ENCODE results near the gene RILPL2. TPM values are rescaled to one million over a fixed set of nuclear protein-coding genes. Genes with fewer than 3 reads are reported as not detected.

RILPL2 gene
- total RNA-seq, 5 donors from 2014 or later (not counting 1 experiment from before 2014, with no cell fraction given) = 6.0 to 10.2 (median 7.1) TPM

- POLR2A ChIA-PET = interaction anchor here in 1 of 2 donors (0.6 kb wide), 1 partner anchor 16 kb away, joined by 11 read pairs; no protein-coding TSS in a partner anchor
- Histone ChIP-seq H3K4me3 (ENCODE audit: control insufficient read depth in 1 of 2, extremely low read depth in 1 of 2, low read length in 1 of 2) (no peak overlapping the region), H3K4me1 (ENCODE audit: control insufficient read depth in 1 of 2, extremely low read depth in 1 of 2, insufficient read depth in 2 of 2, low read length in 2 of 2) (peaks cover 0 to 4% of the 10 kb centered on the region in 2 experiments), H3K36me3 (ENCODE audit: control insufficient read depth in 2 of 2, extremely low read depth in 1 of 2, insufficient read depth in 1 of 2, low read length in 1 of 2) (peaks cover 31 to 62% of the 10 kb centered on the region in 2 donors), H3K27me3 (replicated peaks in 1 of 2; ENCODE audit: control insufficient read depth in 2 of 2, extremely low read depth in 1 of 2, insufficient read depth in 2 of 2, low read length in 1 of 2) (no peaks in the 10 kb centered on the region), H3K27ac (ENCODE audit: low read length) (no peak overlapping the region), H3K9me3 (no peaks in the 10 kb centered on the region)
- WGBS (ENCODE audit: insufficient coverage) = 100% methylated on average over 3 of the region's 15 CpGs
- Mint-ChIP-seq H3K27ac (peak overlapping the region in 1 of 2 donors; percentile 17), H3K27me3 (no peaks in the 10 kb centered on the region), H3K36me3 (peaks cover 27% of the 10 kb centered on the region), H3K4me3 (no peak overlapping the region), H3K9me3 (no peaks in the 10 kb centered on the region), H3K4me1 (peaks cover 0 to 9% (median 0%) of the 10 kb centered on the region in 3 donors)
- DNase-seq = no peak
- CTCF ChIA-PET = interaction anchor here in 1 of 2 donors (0.6 kb wide), 1 partner anchor 56 kb away, joined by 6 read pairs; the partner anchor contains the start of gene SNRNP35
- no peak for ATAC-seq (replicated peaks in 1 of 4)
Measured at GRCh38 chr12:123401753-123402683, 34.5 kb downstream of the RILPL2 start.

DNA sequence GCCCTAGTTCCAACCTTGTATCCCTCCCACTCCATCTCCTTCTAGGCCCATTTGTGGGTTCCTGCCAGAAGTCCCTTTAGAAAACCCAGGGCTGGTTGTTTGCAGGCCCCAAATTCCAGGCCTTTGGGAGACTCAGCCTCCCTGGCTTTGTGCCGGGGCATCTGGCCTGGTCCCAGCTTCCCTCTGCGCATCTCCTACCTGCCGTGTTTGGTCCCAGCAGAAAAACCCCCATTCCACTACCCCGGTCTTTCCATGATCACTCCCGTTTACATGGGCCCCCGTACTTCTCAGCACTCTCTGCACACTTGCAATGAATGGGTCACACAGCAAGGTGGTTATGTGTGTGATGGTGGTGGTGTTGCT lies 37.2 kb downstream of the RILPL2 start:
- Mint-ChIP-seq H3K36me3 (peaks cover 39% of the 10 kb centered on the region), H3K27ac (peak overlapping the region in 1 of 2 donors; percentile 37), H3K4me3 (no peak overlapping the region), H3K4me1 (peaks cover 7 to 15% (median 7%) of the 10 kb centered on the region in 3 donors), H3K9me3 (no peaks in the 10 kb centered on the region), H3K27me3 (no peaks in the 10 kb centered on the region)
- H3K27me3 ChIP-seq (replicated peaks in 1 of 2; ENCODE audit: control insufficient read depth in 2 of 2, extremely low read depth in 1 of 2, insufficient read depth in 2 of 2, low read length in 1 of 2) = no peaks in the 10 kb centered on the region
- H3K9me3 ChIP-seq = no peaks in the 10 kb centered on the region
- peaks cover 21 to 66% of the 10 kb centered on the region in 2 donors for H3K36me3 ChIP-seq (ENCODE audit: control insufficient read depth in 2 of 2, extremely low read depth in 1 of 2, insufficient read depth in 1 of 2, low read length in 1 of 2)
- ChIA-PET POLR2A (no interaction called here), CTCF (no interaction called here)
- WGBS (ENCODE audit: insufficient coverage) = 100% methylated on average over 1 of the region's 6 CpGs
- no peak overlapping the region for H3K27ac ChIP-seq (ENCODE audit: low read length)
- no peak overlapping the region for H3K4me3 ChIP-seq (ENCODE audit: control insufficient read depth in 1 of 2, extremely low read depth in 1 of 2, low read length in 1 of 2)
- DNase-seq (no peak), ATAC-seq (replicated peaks in 1 of 4) (no peak)
- H3K4me1 ChIP-seq (ENCODE audit: control insufficient read depth in 1 of 2, extremely low read depth in 1 of 2, insufficient read depth in 2 of 2, low read length in 2 of 2) = peaks cover 0 to 4% of the 10 kb centered on the region in 2 experiments

DNA sequence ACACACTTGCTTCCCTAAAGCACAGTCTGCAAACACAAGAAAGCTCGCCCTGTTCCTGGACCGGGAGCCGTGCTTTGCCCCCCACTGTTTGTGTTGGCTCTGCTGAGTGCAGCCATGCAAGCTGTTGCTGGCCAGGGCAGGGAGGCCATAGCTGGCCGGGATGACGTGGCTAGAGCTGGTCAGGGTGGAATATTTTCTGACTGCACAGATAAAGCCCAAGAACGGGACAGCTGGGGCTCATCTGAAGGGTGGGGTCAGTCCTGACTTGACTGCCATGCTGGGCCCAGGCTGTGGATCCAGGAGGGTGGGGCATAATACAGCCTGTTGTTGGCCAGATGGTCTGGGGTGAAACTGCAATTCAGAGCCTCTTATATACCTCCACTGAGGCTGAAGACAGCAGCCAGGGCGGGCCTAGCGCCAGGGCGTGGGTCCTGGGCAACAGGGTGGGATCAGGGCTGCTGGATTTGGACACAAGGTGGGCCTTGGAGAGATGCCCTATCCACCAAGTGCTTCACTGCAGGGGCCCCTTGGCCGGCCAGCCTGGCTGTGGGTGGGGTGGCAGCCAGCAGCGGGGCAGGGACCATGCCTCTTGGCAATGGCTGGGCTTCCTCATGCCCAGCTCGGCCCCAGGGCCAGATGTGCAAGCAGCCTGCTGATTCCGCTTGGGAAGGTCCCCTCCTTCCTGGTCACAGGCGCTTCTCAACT lies 37.8 kb downstream of the RILPL2 start:
- ChIA-PET CTCF (no interaction called here), POLR2A (no interaction called here)
- Mint-ChIP-seq H3K27ac (no peak overlapping the region), H3K9me3 (no peaks in the 10 kb centered on the region), H3K4me1 (peaks cover 7 to 15% (median 7%) of the 10 kb centered on the region in 3 donors), H3K27me3 (no peaks in the 10 kb centered on the region), H3K4me3 (no peak overlapping the region), H3K36me3 (peaks cover 33% of the 10 kb centered on the region)
- WGBS (ENCODE audit: insufficient coverage) = 96% methylated on average over 12 of the region's 14 CpGs
- Histone ChIP-seq H3K36me3 (ENCODE audit: control insufficient read depth in 2 of 2, extremely low read depth in 1 of 2, insufficient read depth in 1 of 2, low read length in 1 of 2) (peaks cover 19 to 61% of the 10 kb centered on the region in 2 donors), H3K27ac (ENCODE audit: low read length) (no peak overlapping the region), H3K27me3 (replicated peaks in 1 of 2; ENCODE audit: control insufficient read depth in 2 of 2, extremely low read depth in 1 of 2, insufficient read depth in 2 of 2, low read length in 1 of 2) (no peaks in the 10 kb centered on the region), H3K4me1 (ENCODE audit: control insufficient read depth in 1 of 2, extremely low read depth in 1 of 2, insufficient read depth in 2 of 2, low read length in 2 of 2) (peaks cover 0 to 4% of the 10 kb centered on the region in 2 experiments), H3K9me3 (no peaks in the 10 kb centered on the region), H3K4me3 (ENCODE audit: control insufficient read depth in 1 of 2, extremely low read depth in 1 of 2, low read length in 1 of 2) (no peak overlapping the region)
- DNase-seq (no peak), ATAC-seq (replicated peaks in 1 of 4) (no peak)

DNA sequence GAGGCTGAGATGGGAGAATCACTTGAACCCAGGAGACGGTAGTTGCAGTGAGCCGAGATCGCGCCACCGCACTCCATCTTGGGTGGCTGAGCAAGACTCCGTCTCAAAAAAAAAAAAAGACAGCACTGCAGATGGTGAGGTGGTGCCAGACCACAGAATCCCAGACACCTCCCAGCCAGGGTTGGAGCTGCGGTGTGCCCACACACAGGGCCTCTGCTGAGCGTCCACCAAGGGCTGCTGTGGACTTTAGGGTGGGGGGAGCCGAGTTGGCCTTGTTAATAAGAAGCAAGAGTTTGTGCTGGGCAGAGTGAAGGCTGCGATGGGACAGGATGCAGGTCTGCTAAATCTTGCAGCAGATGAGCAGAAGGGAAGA lies 38.3 kb downstream of the RILPL2 start:
- Histone ChIP-seq H3K27me3 (replicated peaks in 1 of 2; ENCODE audit: control insufficient read depth in 2 of 2, extremely low read depth in 1 of 2, insufficient read depth in 2 of 2, low read length in 1 of 2) (no peaks in the 10 kb centered on the region), H3K36me3 (ENCODE audit: control insufficient read depth in 2 of 2, extremely low read depth in 1 of 2, insufficient read depth in 1 of 2, low read length in 1 of 2) (peaks cover 19 to 56% of the 10 kb centered on the region in 2 donors), H3K4me3 (ENCODE audit: control insufficient read depth in 1 of 2, extremely low read depth in 1 of 2, low read length in 1 of 2) (no peak overlapping the region), H3K27ac (ENCODE audit: low read length) (no peak overlapping the region), H3K9me3 (no peaks in the 10 kb centered on the region), H3K4me1 (ENCODE audit: control insufficient read depth in 1 of 2, extremely low read depth in 1 of 2, insufficient read depth in 2 of 2, low read length in 2 of 2) (peaks cover 0 to 4% of the 10 kb centered on the region in 2 experiments)
- ATAC-seq (replicated peaks in 1 of 4) = no peak
- Mint-ChIP-seq H3K27ac (no peak overlapping the region), H3K9me3 (no peaks in the 10 kb centered on the region), H3K4me3 (no peak overlapping the region), H3K27me3 (no peaks in the 10 kb centered on the region), H3K36me3 (peaks cover 28% of the 10 kb centered on the region), H3K4me1 (peaks cover 7 to 18% (median 9%) of the 10 kb centered on the region in 3 donors)
- WGBS (ENCODE audit: insufficient coverage) = 100% methylated on average over 2 of the region's 10 CpGs
- DNase-seq = no peak
- CTCF ChIA-PET = no interaction called here
- POLR2A ChIA-PET = no interaction called here

DNA sequence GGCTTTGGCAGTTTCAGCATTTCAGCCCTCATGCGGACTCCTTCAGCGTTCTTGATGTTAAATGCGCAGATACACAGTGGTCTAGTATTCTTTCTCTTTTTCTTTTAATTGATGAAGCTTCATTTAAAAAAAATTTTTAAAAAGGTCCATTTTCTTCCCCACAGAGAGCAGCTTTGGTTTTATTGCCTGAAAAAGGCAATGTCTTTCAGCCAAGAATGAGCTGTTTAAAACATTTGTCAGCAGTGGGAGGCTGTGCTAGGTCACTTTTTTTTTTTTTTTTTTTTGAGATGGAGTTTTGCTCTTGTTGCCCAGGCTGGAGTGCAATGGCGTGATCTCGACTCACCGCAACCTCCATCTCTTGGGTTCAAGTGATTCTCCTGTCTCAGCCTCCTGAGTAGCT lies 39.1 kb downstream of the RILPL2 start:
- CTCF ChIA-PET = interaction anchor here (0.6 to 0.7 kb wide), 3 partner anchors 31 to 135 kb away, joined by 3 to 7 read pairs (median 4); no protein-coding TSS in a partner anchor
- peaks cover 16 to 52% of the 10 kb centered on the region in 2 donors for H3K36me3 ChIP-seq (ENCODE audit: control insufficient read depth in 2 of 2, extremely low read depth in 1 of 2, insufficient read depth in 1 of 2, low read length in 1 of 2)
- H3K27me3 Mint-ChIP-seq = no peaks in the 10 kb centered on the region
- H3K9me3 ChIP-seq = no peaks in the 10 kb centered on the region
- peaks cover 0 to 4% of the 10 kb centered on the region in 2 experiments for H3K4me1 ChIP-seq (ENCODE audit: control insufficient read depth in 1 of 2, extremely low read depth in 1 of 2, insufficient read depth in 2 of 2, low read length in 2 of 2)
- no peak overlapping the region for H3K4me3 ChIP-seq (ENCODE audit: control insufficient read depth in 1 of 2, extremely low read depth in 1 of 2, low read length in 1 of 2)
- peaks cover 27% of the 10 kb centered on the region for H3K36me3 Mint-ChIP-seq
- DNase-seq (no peak), ATAC-seq (replicated peaks in 1 of 4) (no peak)
- no peaks in the 10 kb centered on the region for H3K9me3 Mint-ChIP-seq
- H3K27ac Mint-ChIP-seq = no peak overlapping the region
- H3K4me3 Mint-ChIP-seq = no peak overlapping the region
- WGBS (ENCODE audit: insufficient coverage) = no CpG with 5 or more reads among the region's 6 CpGs
- H3K27ac ChIP-seq (ENCODE audit: low read length) = no peak overlapping the region
- H3K27me3 ChIP-seq (replicated peaks in 1 of 2; ENCODE audit: control insufficient read depth in 2 of 2, extremely low read depth in 1 of 2, insufficient read depth in 2 of 2, low read length in 1 of 2) = no peaks in the 10 kb centered on the region
- H3K4me1 Mint-ChIP-seq = peaks cover 7 to 19% (median 12%) of the 10 kb centered on the region in 3 donors
- POLR2A ChIA-PET = interaction anchor here in 1 of 2 donors (0.6 kb wide), 1 partner anchor 161 kb away, joined by 4 read pairs; no protein-coding TSS in a partner anchor

GRCh38 chr12:123396954-123397353 lies 39.5 kb downstream of the RILPL2 start:
- Mint-ChIP-seq H3K4me3 (no peak overlapping the region), H3K9me3 (no peaks in the 10 kb centered on the region), H3K27me3 (no peaks in the 10 kb centered on the region), H3K4me1 (peaks cover 7 to 20% (median 15%) of the 10 kb centered on the region in 3 donors), H3K27ac (no peak overlapping the region), H3K36me3 (peaks cover 25% of the 10 kb centered on the region)
- Histone ChIP-seq H3K36me3 (ENCODE audit: control insufficient read depth in 2 of 2, extremely low read depth in 1 of 2, insufficient read depth in 1 of 2, low read length in 1 of 2) (peaks cover 12 to 49% of the 10 kb centered on the region in 2 donors), H3K4me3 (ENCODE audit: control insufficient read depth in 1 of 2, extremely low read depth in 1 of 2, low read length in 1 of 2) (no peak overlapping the region), H3K9me3 (no peaks in the 10 kb centered on the region), H3K27me3 (replicated peaks in 1 of 2; ENCODE audit: control insufficient read depth in 2 of 2, extremely low read depth in 1 of 2, insufficient read depth in 2 of 2, low read length in 1 of 2) (no peaks in the 10 kb centered on the region), H3K27ac (ENCODE audit: low read length) (no peak overlapping the region), H3K4me1 (ENCODE audit: control insufficient read depth in 1 of 2, extremely low read depth in 1 of 2, insufficient read depth in 2 of 2, low read length in 2 of 2) (peaks cover 0 to 4% of the 10 kb centered on the region in 2 experiments)
- ChIA-PET CTCF (interaction anchor here (0.6 to 0.7 kb wide), 4 partner anchors 30 to 141 kb away, joined by 3 to 7 read pairs (median 4); no protein-coding TSS in a partner anchor), POLR2A (interaction anchor here in 1 of 2 donors (0.6 kb wide), 1 partner anchor 161 kb away, joined by 4 read pairs; no protein-coding TSS in a partner anchor)
- no peak for DNase-seq
- ATAC-seq (replicated peaks in 1 of 4) = no peak
- WGBS (ENCODE audit: insufficient coverage) = 93% methylated on average over 7 of the region's 9 CpGs
